DMS 273 (cell line): Measurements from ENCODE around the gene SMAD1.
"Not testable (repeated sequence)": the region's sequence is repeated elsewhere in the genome, so short reads cannot be mapped to it uniquely, and the experiment has no call there.

Experiments
- DNase-seq: peaks from one replicate; lab custom pipeline; 2025; ENCODE audit not compliant: unreplicated experiment; lab: John Stamatoyannopoulos, UW

SMAD1 gene

GRCh38 chr4:145525291-145525740 lies 43.7 kb downstream of the SMAD1 start:
- DNase-seq, result no peak

- DNase-seq, result no peak
Measured at GRCh38 chr4:145527773-145528172, 46.1 kb downstream of the SMAD1 start.

- peak; percentile 2 for DNase-seq
Measured at GRCh38 chr4:145528601-145529000, 46.9 kb downstream of the SMAD1 start.

- DNase-seq, result no peak
Measured at GRCh38 chr4:145530189-145530588, 48.5 kb downstream of the SMAD1 start.

GRCh38 chr4:145530662-145531061 lies 49.0 kb downstream of the SMAD1 start:
- no peak for DNase-seq

GRCh38 chr4:145531223-145531622 lies 49.6 kb downstream of the SMAD1 start:
- peak; percentile 65 for DNase-seq

GRCh38 chr4:145531859-145532258 lies 50.2 kb downstream of the SMAD1 start:
- DNase-seq, result no peak

GRCh38 chr4:145533001-145533400 lies 51.3 kb downstream of the SMAD1 start:
- peak; percentile 3 for DNase-seq

GRCh38 chr4:145533415-145533814 lies 51.8 kb downstream of the SMAD1 start:
- not testable (repeated sequence) for DNase-seq

- no peak for DNase-seq
Measured at GRCh38 chr4:145533961-145534360, 52.3 kb downstream of the SMAD1 start.

- DNase-seq, result no peak
Measured at GRCh38 chr4:145535202-145535601, 53.5 kb downstream of the SMAD1 start.

GRCh38 chr4:145536044-145536443 lies 54.4 kb downstream of the SMAD1 start:
- DNase-seq, result no peak

- DNase-seq, result peak; percentile 58
Measured at GRCh38 chr4:145538596-145538995, 56.9 kb downstream of the SMAD1 start.

- DNase-seq, result no peak
Measured at GRCh38 chr4:145539671-145540070, 58.0 kb downstream of the SMAD1 start.

- peak; percentile 22 for DNase-seq
Measured at GRCh38 chr4:145540235-145540634, 58.6 kb downstream of the SMAD1 start.

- DNase-seq, result no peak
Measured at GRCh38 chr4:145541346-145541745, 59.7 kb downstream of the SMAD1 start.

GRCh38 chr4:145545031-145545430 lies 63.4 kb downstream of the SMAD1 start:
- no peak for DNase-seq

- peak; percentile 5 for DNase-seq
Measured at GRCh38 chr4:145545538-145546174, 64.0 kb downstream of the SMAD1 start.

GRCh38 chr4:145546175-145546915 lies 64.7 kb downstream of the SMAD1 start:
- DNase-seq, result no peak

- no peak for DNase-seq
Measured at GRCh38 chr4:145551660-145552059, 70.0 kb downstream of the SMAD1 start.

GRCh38 chr4:145552181-145552822 lies 70.6 kb downstream of the SMAD1 start:
- no peak for DNase-seq

- DNase-seq, result no peak
Measured at GRCh38 chr4:145553375-145553774, 71.7 kb downstream of the SMAD1 start.
